DMS153 treated with DMSO at 0.1 percent for 48 hours (cell line): ENCODE data around the gene URI1.
"Not testable (repeated sequence)": the region's sequence is repeated elsewhere in the genome, so short reads cannot be mapped to it uniquely, and the experiment has no call there.

Source experiments
- DNase-seq: peaks from one replicate; lab custom pipeline; 2025; ENCODE audit not compliant: unreplicated experiment; lab: John Stamatoyannopoulos, UW

URI1 gene

GRCh38 chr19:29941828-29942403 is at the start of gene URI1:
Gene URI1, plus strand, starts transcription at chr19:29942239. Its CDS starts 309 bp downstream, at chr19:29942548.
- DNase-seq = peak; percentile 61

DNA sequence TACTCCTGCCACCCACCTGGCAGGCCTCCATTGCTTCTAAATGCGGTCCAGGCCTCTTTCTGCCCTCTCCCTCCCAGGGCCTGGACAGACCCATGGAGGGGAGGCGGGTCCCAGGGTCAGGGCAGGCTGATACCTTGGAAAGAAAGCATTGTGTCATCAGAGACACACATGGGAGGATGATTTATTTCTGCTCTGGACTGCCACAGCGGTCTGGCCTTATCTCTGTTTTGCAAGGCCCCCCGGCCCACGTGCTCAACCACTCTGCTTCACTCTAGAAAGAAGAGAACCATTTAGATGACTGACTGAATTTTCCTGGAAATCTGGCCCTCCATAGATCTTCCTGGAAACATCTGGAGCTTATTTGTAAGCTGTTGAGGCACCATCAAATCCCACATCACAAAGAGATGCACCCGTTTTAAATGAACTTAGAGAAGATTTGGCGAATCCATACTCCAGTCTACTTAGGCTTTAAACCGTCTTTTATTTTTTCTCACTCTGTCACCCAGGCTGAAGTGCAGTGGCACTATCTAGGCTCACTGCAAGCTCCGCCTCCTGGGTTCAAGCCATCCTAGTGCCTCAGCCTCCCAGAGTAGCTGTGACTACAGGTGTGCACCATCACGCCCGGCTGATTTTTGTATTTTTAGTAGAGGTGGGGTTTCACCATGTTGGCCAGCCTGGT is 48.3 kb upstream of the URI1 start:
- no peak for DNase-seq

DNA sequence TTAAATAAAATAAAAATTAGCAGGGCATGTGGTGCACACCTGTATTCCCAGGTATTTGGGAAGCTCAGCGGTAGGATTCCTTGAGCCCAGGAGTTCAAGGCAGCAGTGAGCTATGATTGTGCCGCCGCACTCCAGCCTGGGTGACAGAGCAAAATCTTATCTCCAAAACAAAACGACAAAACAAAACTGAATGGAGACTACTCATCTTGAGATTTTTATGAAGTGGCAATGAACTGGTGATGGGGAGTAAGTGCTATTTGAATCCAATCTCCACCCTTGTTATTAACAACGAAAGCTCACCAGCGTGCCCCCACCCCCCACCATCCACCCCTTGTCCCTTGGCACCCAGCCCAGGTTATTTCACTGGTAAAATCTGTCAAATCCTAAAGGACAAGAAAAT is 45.2 kb upstream of the URI1 start:
- no peak for DNase-seq

DNA sequence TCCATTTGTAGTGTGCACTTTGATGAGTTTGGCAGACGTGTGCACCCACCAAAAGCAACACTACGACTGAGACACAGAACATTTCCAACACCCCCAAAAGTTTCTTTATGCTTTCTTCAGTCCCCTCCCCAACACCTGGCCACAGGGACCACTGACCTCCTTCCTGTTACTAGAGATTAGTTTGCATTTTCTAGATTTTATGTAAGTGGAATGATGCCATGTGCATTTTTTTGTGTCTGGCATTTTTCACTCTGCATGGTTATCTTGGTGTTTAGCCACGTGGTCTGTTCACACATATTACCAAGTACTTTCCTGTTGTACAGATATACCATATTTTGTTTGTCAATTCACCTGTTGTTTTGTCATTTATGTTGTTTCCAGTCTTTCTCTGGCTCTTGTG is 44.6 kb upstream of the URI1 start:
- no peak for DNase-seq

- DNase-seq = no peak
Observed at GRCh38 chr19:29904017-29904416, 38.0 kb upstream of the URI1 start.

GRCh38 chr19:29908963-29909944 is 32.8 kb upstream of the URI1 start:
- DNase-seq = no peak

GRCh38 chr19:29914933-29915332 is 27.1 kb upstream of the URI1 start:
- DNase-seq = no peak

DNA sequence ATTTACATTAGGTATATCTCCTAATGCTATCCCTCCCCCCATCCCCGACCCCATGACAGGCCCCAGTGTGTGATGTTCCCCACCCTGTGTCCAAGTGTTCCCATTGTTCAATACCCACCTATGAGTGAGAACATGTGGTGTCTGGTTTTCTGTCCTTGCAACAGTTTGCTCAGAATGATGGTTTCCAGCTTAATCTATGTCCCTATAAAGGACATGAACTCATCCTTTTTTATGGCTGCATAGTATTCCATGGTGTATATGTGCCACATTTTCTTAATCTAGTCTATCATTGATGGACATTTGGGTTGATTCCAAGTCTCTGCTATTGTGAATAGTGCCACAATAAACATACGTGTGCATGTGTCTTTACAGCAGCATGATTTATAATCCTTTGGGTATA is 26.2 kb upstream of the URI1 start:
- not testable (repeated sequence) for DNase-seq

DNA sequence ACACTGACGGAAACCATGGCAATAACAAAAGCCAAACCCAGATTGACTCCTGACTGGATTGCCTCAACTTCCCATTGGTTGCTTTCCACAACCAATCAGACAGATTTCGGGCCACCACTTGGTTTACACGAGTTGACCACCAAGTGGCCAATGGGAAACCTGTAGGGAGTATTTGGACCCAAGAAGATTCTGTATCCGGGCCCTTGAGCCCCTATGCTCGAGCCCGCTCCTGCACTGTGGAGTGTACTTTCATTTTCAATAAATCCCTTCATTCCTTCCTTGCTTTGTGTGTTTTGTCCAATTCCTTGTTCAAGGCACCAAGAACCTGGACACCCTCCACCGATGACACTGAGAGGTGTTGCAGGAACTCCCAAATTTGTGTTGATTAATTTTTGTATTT is 24.1 kb upstream of the URI1 start:
- DNase-seq = no peak

GRCh38 chr19:29918891-29919290 is 23.1 kb upstream of the URI1 start:
- no peak for DNase-seq

DNA sequence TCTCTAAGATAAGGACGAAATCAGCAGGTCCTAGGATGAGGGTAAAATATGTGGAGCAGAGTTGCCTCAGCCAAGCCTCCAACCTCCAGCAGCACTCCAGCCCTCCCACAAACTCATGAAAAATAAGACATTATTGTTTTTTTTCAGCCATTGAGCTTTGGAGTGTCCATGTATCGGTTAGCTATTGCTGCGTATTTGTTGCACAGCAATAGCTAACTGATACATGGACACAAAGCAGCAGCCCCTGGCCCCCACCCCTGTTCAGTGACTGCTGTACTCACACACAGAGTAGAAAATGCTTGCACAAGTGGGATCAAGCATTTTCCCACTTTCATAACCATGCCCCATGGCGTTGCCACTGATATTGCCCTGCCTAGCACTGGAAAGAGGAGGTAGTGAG is 19.1 kb upstream of the URI1 start:
- no peak for DNase-seq

DNA sequence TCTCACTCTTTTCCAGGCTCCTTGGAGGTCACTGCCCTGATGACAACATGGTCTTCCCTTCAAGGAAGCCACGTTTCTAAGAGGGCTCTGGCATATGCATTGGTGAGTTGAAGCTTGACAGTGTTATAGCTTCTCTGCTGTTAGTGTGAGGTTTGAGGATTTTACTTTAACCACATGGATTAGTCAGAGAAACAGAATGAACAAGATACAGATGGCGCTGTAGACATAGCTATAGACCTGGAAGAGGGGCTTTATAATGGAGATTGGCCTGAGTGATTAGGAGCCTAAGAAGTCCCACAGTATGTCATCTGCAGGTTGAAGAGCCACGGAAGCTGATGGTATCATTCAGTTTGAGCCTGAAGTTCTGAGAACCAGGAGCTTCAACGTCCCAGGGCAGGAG is 18.4 kb upstream of the URI1 start:
- DNase-seq = no peak

- no peak for DNase-seq
Observed at GRCh38 chr19:29926031-29926430, 16.0 kb upstream of the URI1 start.

- DNase-seq = no peak
Observed at GRCh38 chr19:29926801-29927200, 15.2 kb upstream of the URI1 start.

GRCh38 chr19:29927944-29928625 is 14.0 kb upstream of the URI1 start:
- DNase-seq = no peak

DNA sequence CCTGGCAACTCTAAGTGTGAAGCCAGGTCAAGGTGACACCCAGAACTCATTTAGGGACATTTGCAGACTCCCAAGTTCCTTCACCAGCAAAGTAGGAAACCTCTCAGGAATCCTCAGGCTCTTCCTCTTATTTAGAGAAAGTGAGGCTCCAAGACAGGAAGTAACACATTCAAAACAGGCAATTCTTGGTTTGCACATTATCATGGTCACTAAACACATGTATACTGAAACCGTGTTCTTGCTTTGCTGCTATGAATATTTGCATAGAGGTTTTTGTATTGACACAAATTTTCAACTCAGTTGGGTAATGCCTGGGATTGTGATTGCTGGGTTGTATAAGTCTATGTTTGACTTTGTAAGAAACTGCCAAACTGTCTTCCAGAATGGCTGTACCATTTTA is 13.2 kb upstream of the URI1 start:
- no peak for DNase-seq

GRCh38 chr19:29934257-29934656 is 7.8 kb upstream of the URI1 start:
- DNase-seq = no peak

DNA sequence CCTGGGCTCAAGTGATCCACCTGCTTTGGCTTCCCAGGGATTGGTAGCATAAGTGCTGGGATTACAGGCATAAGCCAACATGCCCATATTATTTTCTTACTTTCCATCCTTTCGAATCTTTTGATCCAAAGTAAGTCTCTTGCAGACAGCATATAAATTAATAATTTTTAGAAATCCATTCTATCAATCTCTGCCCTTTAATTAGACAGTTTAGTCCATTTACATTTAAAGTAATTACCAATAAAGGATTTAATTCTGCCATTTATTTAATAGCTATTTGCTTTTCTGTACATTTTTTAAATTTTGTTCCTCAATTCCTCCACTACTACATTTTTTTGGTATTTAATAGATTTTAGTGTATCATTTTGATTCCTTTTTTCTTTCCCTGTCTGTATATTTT is 7.3 kb upstream of the URI1 start:
- DNase-seq = no peak

- no peak for DNase-seq
Observed at GRCh38 chr19:29936409-29936808, 5.6 kb upstream of the URI1 start.

GRCh38 chr19:29939628-29940027 is 2.4 kb upstream of the URI1 start:
- no peak for DNase-seq

DNA sequence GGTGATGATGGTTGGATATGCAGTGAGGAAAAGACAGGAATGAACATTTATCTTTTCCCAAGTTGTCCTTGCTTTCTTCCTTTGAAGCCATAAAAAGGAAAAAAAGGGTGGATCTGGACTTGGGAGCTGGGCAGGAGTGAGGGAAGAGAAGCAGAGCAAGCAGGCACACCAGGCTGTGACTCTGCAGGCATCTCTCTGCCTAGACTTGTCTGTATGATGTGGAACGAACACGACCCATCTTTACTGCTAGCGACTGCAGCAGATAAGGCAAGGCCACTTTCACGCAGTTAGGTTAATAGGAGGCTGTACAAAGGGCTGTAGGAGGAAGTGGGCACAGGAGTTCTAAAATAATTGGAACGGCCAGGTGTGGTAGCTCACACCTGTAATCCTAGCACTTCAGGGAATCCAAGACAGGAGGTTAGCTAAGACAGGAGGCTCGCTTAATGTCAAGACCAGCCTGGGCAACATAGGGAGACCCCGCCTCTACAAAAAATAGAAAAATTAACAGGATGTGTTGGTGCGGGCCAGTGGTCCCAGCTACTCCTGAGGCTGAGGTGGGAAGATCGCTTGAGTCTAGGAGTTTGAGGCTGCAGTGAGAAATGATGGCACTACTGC is 961 bp upstream of the URI1 start:
- peak; percentile 7 for DNase-seq
